Myocyte (in vitro differentiated cells): ENCODE data around the gene PGLYRP3. TPM values are rescaled to one million over a fixed set of nuclear protein-coding genes. Genes with fewer than 3 reads are reported as not detected.
"Not testable (repeated sequence)": the region's sequence is repeated elsewhere in the genome, so short reads cannot be mapped to it uniquely, and the experiment has no call there.

Experiments
- DNase-seq: peaks from one replicate; pipeline ENCODE4 v3.0.0-alpha.2; 2012; ENCODE audit warnings: low read depth
- total RNA-seq: library from RNA; depleted of rRNA; stranded (reverse); fragments of >200 nt; gene quantifications from 2 replicates; pipeline ENCODE4 v1.2.3, GENCODE V29; 2014

Gene PGLYRP3
- total RNA-seq, 1 donor from 2014 or later = not detected

- no peak for DNase-seq
These were observed 36.9 kb upstream of the PGLYRP3 start for GRCh38 chr1:153349363-153350320.

GRCh38 chr1:153348511-153349362 is 36.0 kb upstream of the PGLYRP3 start, which contains the start of gene PGLYRP4:
Gene PGLYRP4 (minus strand): TSS chr1:153348841. CDS start chr1:153347932, 909 bp downstream.
- no peak for DNase-seq

- DNase-seq = no peak
These were observed 35.1 kb upstream of the PGLYRP3 start for GRCh38 chr1:153347856-153348255.

DNA sequence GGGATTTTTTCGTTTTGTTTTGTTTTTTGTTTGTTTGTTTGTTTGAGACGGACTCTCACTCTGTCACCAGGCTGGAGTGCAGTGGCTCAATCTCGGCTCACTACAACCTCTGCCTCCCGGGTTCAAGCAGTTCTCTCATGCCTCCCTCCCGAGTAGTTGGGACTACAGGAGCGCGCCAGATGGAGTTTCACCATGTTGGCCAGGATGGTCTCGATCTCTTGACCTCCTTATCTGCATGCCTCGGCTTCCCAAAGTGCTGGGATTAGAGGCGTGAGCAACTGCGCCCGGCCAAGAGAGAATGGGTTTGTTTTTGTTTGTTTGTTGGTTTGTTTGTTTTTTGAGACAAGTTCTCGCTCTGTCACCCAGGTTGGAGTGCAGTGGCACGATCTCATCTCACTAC is 34.3 kb upstream of the PGLYRP3 start:
- not testable (repeated sequence) for DNase-seq

DNA sequence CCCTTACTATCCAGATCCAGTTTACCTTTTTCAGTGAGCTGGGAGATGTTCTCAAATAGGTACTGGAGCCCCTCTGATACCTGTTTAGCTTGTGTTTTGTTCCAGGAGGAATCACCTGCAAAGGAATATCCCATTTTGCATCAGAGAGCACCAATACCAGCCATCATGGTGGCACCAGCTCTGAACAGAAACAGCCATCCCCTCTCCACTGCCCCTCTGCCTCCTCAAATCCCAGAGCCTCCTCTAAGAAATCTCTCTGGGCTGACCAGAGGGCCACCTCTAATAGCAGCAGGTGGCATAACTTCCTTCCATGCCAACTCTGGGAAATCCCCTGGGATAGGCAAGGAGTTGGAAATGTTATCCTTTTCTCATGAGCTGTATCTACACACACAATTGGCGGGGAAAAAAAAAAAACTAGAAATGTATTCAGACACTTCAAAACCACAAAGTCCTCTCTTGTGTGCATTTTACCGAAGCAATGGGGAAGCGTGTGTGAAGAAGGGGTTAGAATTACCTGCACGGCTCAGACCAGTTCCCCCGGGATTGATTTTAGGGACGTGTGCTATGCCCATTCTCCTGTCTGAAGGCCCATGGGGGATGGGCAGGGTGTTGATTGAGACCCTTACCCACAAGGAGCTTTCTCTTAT is 33.4 kb upstream of the PGLYRP3 start:
- no peak for DNase-seq

DNA sequence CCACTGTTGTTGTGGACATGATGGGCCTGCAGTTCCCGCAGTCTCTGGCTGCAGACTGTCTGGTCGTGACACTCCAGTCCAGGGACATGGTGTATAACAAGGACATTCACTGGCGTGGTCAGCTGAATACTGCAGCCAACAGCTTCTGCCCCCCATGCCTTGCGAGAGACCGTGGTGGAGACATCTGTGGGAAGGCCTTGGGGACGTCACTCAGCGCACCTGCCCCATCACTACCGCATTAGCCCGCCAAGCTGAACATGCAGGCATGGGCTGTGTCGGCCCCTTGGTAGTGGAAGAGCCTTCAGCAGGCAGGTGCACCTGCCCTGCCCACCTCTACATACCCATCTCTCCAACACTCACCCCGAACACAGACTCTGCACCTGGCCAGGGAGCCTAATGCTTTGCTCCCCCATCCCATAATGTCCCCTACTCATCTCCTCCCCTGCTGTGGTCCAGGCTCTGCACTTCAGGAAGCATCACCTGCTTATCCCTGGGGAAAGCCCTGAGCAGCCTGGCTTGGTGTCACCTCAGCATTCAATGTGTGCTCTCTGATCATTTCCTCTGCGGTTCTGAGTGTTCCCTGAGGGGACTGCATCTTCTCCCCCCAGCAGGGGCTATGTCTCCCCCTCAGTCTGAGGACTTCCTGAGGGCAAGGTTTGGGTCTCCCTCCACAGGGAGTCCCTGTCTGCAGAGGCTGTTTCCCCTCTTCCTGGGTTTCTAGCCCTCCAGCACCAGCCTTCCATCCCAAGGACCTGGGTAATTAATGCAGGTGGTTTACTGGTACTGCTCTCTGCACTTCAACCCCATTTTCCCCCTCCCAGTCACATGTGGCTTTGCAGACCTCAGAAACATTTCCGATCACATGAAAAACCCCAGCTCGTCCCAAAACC is 32.7 kb upstream of the PGLYRP3 start:
- no peak for DNase-seq

GRCh38 chr1:153344718-153345025 is 31.9 kb upstream of the PGLYRP3 start:
- no peak for DNase-seq

DNA sequence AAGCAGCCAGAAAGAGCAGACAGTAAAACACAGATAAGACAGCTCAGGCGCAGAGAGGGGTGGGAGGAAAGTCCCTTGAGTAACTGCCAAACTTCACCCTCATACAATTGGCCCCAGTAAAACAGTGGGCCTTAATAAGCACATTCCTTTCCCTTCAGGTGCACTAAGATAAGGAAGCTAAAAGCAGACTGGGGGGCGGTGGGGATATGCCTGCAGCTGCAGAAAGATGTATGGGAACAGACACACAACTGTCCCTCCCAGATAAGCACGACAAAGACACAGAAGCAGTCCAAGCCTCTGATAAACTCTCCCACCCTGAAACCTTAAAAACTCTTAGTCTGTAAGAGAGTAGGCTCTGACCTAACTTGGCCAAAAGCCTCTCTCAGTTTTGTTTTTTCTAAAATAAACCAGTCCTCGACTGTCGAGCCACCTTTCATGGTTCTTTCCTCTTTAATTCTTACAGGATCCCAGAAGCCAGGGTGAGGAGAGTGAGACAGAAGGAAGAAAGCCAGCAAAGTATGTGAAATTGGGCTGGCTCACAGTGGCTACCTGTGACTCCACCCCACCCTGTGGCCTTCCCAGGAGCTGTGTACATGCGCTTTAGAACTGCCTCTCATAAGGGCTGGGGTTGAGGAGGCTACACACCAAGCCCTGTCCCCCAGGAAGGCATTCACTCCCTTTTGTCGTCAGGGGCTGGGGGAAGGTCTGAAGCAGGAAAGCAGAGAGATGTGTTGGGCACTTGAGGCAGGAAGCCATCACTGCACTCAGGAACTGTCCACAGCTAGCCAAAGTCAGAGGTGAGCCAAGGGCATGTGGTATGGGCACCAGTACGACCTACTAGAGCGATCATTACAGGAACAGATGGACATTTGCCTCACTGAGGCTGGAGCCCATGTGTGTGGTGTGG is 31.3 kb upstream of the PGLYRP3 start:
- no peak for DNase-seq

DNA sequence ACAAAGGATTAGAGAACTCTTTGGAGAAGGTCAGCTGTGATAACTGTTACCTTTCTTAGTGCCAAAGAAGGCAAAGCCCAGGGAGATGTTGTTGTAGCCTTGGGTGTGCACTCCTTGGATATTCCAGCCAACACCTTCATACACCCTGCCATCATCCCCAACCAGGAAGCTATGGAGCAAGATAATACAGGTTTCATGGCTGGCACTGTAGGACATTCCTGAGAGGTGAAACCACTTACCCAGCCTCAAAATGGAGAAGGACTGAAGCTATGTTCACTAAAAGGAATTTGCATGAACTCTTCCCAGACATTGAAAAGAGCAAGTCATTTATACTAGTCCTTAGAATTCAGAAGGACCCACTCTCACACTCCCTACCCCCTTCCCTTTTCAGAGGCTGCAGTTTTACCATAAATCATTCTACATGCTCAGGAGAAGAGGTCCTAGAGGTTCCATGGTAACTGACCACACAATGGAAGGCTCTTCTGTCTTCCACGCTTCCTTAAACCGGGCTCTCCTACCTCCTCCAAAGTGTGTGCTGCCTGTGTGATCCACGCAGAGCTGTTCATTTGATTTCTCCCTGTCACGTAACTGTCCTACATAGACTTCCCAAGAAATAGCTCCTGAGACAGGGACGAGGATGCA is 30.4 kb upstream of the PGLYRP3 start:
- DNase-seq = no peak

DNA sequence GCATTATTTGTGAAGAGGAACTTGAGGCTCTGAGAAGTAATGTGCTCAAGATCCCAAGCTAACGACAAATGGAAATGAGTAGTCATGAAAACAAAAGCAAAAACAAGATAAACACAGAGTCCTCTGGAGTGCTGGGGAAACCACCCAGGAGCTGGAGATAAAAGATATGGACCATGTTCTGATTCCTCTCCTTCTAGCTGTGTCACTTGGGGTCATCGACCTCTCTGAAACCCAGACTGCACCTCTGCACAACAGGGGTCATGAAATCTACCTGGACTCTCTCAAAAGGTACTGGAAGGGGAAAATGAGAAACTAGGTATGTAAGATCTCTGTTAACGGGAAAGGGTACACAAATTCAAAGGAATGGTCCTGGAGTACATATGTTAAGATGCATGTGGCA is 29.4 kb upstream of the PGLYRP3 start:
- DNase-seq = no peak

GRCh38 chr1:153341431-153341934 is 28.7 kb upstream of the PGLYRP3 start:
- no peak for DNase-seq

DNA sequence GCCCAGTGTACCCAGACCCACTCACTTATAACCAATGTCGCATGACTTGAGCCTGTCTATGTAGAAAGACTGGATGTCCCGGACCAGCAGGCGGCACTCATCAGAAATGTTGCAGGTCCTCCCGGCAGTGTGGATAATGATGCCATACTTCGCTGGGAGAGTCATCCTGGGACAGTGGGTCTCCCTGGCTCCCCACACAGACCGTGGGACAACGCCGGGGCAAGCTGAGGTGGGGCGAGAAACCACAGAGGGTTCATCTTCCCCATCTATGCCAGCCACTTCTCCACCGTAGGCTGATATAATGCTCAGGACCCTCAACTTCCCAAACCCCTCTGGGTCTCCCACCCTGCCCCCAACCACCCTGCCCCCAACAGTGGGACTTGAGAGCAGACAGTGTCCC is 27.6 kb upstream of the PGLYRP3 start:
- DNase-seq = no peak

- no peak for DNase-seq
These were observed 27.1 kb upstream of the PGLYRP3 start for GRCh38 chr1:153339802-153340201.

DNA sequence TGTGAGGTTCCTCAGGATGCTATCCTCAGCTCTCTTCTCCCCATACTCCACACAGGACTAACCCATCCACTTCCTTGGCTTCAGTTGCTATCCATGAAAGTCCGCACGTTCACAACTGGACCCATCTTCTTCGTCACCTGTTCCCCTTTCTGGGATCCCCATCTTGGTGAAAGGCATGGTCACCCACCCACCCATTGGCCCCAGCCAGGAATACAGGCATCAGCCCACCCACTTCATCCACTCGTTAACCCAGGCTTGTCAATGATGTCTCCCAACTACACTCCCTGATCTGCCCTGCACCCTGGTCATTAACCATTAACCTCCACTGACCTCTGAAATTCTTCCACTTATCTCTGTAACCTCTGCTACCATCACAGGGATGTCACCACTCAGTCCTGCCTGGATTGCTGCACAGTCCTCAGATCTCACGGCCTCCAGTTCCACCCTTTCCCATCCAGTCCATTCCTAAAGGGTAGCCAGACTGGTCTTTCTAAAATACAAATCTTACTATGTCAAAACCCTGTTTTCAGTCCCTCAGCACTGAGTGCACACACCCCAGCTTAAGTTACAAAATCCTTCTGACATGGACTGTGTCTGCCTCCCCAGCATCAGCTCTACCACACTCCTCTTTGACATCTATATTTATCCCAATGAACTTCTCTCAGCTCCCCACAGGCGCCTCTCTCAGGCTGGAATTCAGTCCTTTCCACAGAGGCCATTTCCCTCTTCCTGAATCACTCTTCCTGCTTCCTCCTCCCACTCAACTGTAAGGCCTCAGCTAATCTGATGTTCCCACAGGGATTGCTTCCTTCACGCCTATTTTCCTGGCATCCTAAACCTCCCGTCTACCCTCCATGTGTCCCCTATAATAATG is 25.5 kb upstream of the PGLYRP3 start:
- no peak for DNase-seq

- no peak for DNase-seq
These were observed 23.9 kb upstream of the PGLYRP3 start for GRCh38 chr1:153336650-153337049.

GRCh38 chr1:153333902-153334301 is 21.1 kb upstream of the PGLYRP3 start:
- DNase-seq = no peak

- DNase-seq = no peak
These were observed 12.2 kb upstream of the PGLYRP3 start for GRCh38 chr1:153324912-153325311.

DNA sequence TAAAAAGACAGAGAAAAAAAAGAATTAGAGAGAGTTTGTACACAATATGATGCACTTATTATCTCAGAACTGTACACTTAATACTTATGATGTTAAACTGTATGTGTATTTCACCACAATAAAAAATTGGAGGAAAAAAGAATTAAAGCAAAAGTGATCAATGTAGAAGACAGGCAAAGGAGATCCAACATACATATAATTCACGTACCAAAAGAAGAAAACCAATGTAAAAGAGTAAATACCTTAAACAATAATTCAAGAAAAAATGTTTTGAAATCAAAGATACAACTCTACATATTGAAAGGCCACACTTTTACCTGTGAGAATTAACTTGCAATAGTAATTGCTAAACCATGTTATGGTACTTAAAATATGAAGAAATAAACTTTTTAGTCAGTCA is 9.8 kb upstream of the PGLYRP3 start:
- no peak for DNase-seq
